ENCODE data around the gene RPS24. TPM values are rescaled to one million over a fixed set of nuclear protein-coding genes. Genes with fewer than 3 reads are reported as not detected.

RPS24 gene
- total and polyA plus RNA-seq, 2 of the 8 experiments (the other 6 are each of a cell fraction or from before 2014, with no cell fraction given) = 2,128 to 3,943 TPM

GRCh38 chr10:78039743-78040142 lies 6.1 kb downstream of the RPS24 start (continued):
- TF ChIP-seq KDM1A (IDR thresholded peaks at IDR 0.05; ENCODE audit: borderline replicate concordance, low read length) = no peak
- no peak for TF ChIP-seq EP300 (IDR thresholded peaks at IDR 0.05; ENCODE audit: borderline replicate concordance in 1 of 2, low read depth in 2 of 2, low read length in 2 of 2)
- no peak for TF ChIP-seq YY1 (IDR thresholded peaks at IDR 0.05; ENCODE audit: low read depth, low read length)
- TF ChIP-seq NRF1 (IDR thresholded peaks at IDR 0.05; ENCODE audit: low read depth, low read length) = no peak
- TF ChIP-seq POU5F1 (IDR thresholded peaks at IDR 0.05; ENCODE audit: low read depth, low read length) = 0 out of 2 replicates have a peak, but pooled peaks have one; percentile 16
- TF ChIP-seq RFX5 (IDR thresholded peaks at IDR 0.05; ENCODE audit: borderline replicate concordance, low read depth, low read length) = peak; percentile 35; the same call in 1 of the 2 replicates
- no peak for TF ChIP-seq SRF (IDR thresholded peaks at IDR 0.05; ENCODE audit: low read depth, low read length)
